ENCODE results near the gene KCNAB1. TPM values are rescaled to one million over a fixed set of nuclear protein-coding genes. Genes with fewer than 3 reads are reported as not detected.

Gene KCNAB1
- total RNA-seq, 4 donors from 2014 or later: 0.38 to 1.5 (median 0.49) TPM

GRCh38 chr3:156404217-156404616, 283.8 kb downstream of the KCNAB1 start:
- no peak overlapping the region for H3K4me3 ChIP-seq
- no peak for DNase-seq (ENCODE audit: low spot score in 2 of 2)
- WGBS: 62% methylated on average over 3 of the region's 3 CpGs
- no peak overlapping the region for H3K27ac ChIP-seq
- no peak for TF ChIP-seq CTCF (IDR thresholded peaks at IDR 0.05)
- TF ChIP-seq EP300 (IDR thresholded peaks at IDR 0.05): no peak
- no peak for TF ChIP-seq POLR2A (IDR thresholded peaks at IDR 0.05)
- TF ChIP-seq POLR2AphosphoS5 (IDR thresholded peaks at IDR 0.05): no peak
- no peaks in the 10 kb centered on the region for H3K4me1 ChIP-seq
- H3K27me3 ChIP-seq: no peaks in the 10 kb centered on the region
- no peaks in the 10 kb centered on the region for H3K36me3 ChIP-seq
- no peaks in the 10 kb centered on the region for H3K9me3 ChIP-seq

GRCh38 chr3:156406393-156406792, 286.0 kb downstream of the KCNAB1 start:
- Histone ChIP-seq H3K27ac (no peak overlapping the region), H3K9me3 (no peaks in the 10 kb centered on the region), H3K4me3 (no peak overlapping the region), H3K27me3 (no peaks in the 10 kb centered on the region), H3K36me3 (no peaks in the 10 kb centered on the region), H3K4me1 (no peaks in the 10 kb centered on the region)
- TF ChIP-seq POLR2AphosphoS5 (IDR thresholded peaks at IDR 0.05) (no peak), EP300 (IDR thresholded peaks at IDR 0.05) (no peak), POLR2A (IDR thresholded peaks at IDR 0.05) (no peak), CTCF (IDR thresholded peaks at IDR 0.05) (no peak)
- DNase-seq (ENCODE audit: low spot score in 2 of 2): no peak

- Histone ChIP-seq H3K27me3 (no peaks in the 10 kb centered on the region), H3K9me3 (no peaks in the 10 kb centered on the region), H3K36me3 (no peaks in the 10 kb centered on the region), H3K4me3 (no peak overlapping the region), H3K4me1 (no peaks in the 10 kb centered on the region), H3K27ac (no peak overlapping the region)
- 97% methylated on average over 11 of the region's 11 CpGs for WGBS
- TF ChIP-seq POLR2A (IDR thresholded peaks at IDR 0.05) (no peak), CTCF (IDR thresholded peaks at IDR 0.05) (no peak), EP300 (IDR thresholded peaks at IDR 0.05) (no peak), POLR2AphosphoS5 (IDR thresholded peaks at IDR 0.05) (no peak)
- DNase-seq (ENCODE audit: low spot score in 2 of 2): no peak
Observed at GRCh38 chr3:156407617-156408225, 287.3 kb downstream of the KCNAB1 start.

GRCh38 chr3:156409694-156410093, 289.3 kb downstream of the KCNAB1 start:
- no peaks in the 10 kb centered on the region for H3K36me3 ChIP-seq
- no peaks in the 10 kb centered on the region for H3K27me3 ChIP-seq
- no peaks in the 10 kb centered on the region for H3K9me3 ChIP-seq
- H3K4me3 ChIP-seq: no peak overlapping the region
- H3K27ac ChIP-seq: no peak overlapping the region
- H3K4me1 ChIP-seq: no peaks in the 10 kb centered on the region
- WGBS: 75% methylated on average over 3 of the region's 3 CpGs
- no peak for DNase-seq (ENCODE audit: low spot score in 2 of 2)
- no peak for TF ChIP-seq CTCF (IDR thresholded peaks at IDR 0.05)

GRCh38 chr3:156412600-156412999, 292.2 kb downstream of the KCNAB1 start:
- 71% methylated on average over 1 of the region's 1 CpG for WGBS
- no peak for DNase-seq (ENCODE audit: low spot score in 2 of 2)
- TF ChIP-seq CTCF (IDR thresholded peaks at IDR 0.05): no peak
- no peak for TF ChIP-seq EP300 (IDR thresholded peaks at IDR 0.05)
- TF ChIP-seq POLR2AphosphoS5 (IDR thresholded peaks at IDR 0.05): no peak
- TF ChIP-seq POLR2A (IDR thresholded peaks at IDR 0.05): no peak
- no peaks in the 10 kb centered on the region for H3K4me1 ChIP-seq
- H3K27ac ChIP-seq: no peak overlapping the region
- no peaks in the 10 kb centered on the region for H3K27me3 ChIP-seq
- no peaks in the 10 kb centered on the region for H3K9me3 ChIP-seq
- H3K4me3 ChIP-seq: no peak overlapping the region
- no peaks in the 10 kb centered on the region for H3K36me3 ChIP-seq

Measured in suprapubic skin (tissue), 4 donors.